Activated CD4-positive, alpha-beta T cell treated with anti-CD3 and anti-CD28 coated beads for 1 hour (primary cell): Measurements from ENCODE around the gene KRTAP4-5.
"Not testable (repeated sequence)": the region's sequence is repeated elsewhere in the genome, so short reads cannot be mapped to it uniquely, and the experiment has no call there.

ENCODE experiments used
- DNase-seq: peaks from one replicate; pipeline ENCODE4 v3.0.0-alpha.2; 2020

KRTAP4-5 gene

DNA sequence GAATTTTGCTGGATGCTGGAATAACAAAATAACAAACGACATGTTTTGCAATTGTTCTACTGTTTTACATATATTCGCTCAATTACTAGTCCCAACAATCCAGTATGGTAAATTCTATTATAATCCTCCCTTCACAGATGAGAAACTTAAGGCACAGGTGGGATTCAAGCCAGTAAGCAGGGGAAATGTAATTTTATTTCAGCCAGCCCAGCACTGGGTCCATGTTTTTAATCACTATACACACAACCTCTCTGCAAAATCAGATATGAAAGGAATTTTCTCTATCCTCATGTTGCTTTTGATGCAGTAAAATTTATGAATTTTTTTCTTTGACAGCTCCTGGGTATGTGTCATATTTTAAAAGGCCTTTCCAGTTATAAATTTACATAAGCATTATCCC is 4.4 kb downstream of the KRTAP4-5 start:
- DNase-seq = no peak

DNA sequence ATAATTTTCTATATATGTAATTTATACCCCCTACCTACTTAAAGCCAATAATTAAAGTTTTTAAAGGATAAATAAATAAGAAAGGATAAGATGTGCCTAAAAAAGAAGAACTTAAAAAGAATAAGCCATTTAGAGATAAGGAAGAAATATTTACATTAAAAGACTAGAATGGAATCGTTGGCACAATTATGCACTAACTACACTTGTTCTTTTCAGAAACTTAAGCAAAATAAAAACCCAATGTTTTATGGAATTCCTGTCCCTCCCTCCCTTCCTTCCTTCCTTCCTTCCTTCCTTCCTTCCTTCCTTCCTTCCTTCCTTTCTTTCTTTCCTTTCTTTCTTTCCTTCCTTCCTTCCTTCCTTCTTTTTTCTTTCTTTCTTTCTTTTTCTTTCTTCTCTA is 4.8 kb downstream of the KRTAP4-5 start:
- no peak for DNase-seq

GRCh38 chr17:41141361-41141760 is 8.3 kb downstream of the KRTAP4-5 start:
- no peak for DNase-seq

- no peak for DNase-seq
These were observed 9.1 kb downstream of the KRTAP4-5 start, which contains the start of gene KRTAP4-6 for GRCh38 chr17:41140360-41141131. TSS of gene KRTAP4-6 (minus strand) at chr17:41140544. CDS start at chr17:41140487, 57 bp downstream.

GRCh38 chr17:41139865-41140264 is 9.8 kb downstream of the KRTAP4-5 start:
- not testable (repeated sequence) for DNase-seq

DNA sequence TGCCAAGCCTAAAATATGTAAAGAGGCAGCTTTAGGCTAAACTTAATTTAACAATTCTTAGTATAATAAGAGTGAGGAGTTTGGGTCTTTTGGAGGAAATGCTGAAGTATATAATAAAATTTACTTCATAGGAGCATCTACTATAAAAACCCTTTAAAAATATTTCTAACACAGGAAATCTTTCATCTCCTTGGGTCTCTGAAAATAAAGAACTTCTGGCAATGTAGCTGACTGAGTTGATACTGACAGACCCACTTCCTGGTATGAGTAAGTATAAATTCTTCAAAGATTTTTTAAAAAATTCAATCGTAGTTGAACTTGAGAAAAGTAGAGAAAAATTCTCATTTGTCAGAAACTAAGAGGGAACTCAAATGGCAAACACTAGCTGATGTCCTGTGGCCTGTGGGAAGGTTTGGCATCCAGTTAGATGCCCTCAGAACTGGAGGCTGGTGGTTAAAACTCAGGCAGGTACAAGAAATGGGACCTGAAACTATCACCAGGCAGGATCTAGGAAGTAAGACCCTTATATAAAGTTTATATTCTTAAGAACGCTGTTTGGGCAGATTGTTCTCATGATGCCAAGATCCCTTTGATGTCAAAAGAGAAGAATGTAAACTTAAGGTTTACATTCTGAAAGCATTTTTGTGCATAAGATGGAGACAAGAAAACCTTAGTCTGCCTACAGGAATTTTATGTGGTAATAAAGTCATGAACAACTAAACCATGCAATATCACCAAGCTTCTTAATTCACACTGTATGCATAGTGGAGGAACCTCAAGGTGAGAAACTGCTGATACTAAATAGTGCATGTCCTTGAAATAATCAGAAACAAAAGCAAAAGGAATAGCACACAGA is 15.5 kb downstream of the KRTAP4-5 start:
- DNase-seq = no peak

- DNase-seq = no peak
These were observed 17.6 kb downstream of the KRTAP4-5 start for GRCh38 chr17:41131979-41132378.

DNA sequence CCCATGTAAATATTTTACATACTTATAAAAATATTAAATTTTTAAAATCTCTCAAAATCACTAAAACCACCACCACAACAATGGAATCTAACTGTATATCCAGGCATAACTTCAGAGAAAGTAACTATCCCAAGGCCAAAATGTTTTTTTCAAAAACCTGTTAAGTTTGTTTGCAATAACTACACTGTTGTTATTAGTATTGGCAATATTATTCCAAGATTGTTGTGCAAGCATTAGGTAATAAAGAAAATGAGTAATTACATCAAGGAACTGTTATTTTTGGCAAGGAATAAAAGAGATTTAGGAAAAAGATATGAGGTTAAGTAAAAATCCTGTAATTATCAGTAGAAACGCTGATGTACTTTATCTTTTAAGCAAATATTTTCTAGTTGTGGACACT is 22.3 kb downstream of the KRTAP4-5 start:
- no peak for DNase-seq

- DNase-seq = no peak
These were observed 23.2 kb downstream of the KRTAP4-5 start for GRCh38 chr17:41126412-41126811.

DNA sequence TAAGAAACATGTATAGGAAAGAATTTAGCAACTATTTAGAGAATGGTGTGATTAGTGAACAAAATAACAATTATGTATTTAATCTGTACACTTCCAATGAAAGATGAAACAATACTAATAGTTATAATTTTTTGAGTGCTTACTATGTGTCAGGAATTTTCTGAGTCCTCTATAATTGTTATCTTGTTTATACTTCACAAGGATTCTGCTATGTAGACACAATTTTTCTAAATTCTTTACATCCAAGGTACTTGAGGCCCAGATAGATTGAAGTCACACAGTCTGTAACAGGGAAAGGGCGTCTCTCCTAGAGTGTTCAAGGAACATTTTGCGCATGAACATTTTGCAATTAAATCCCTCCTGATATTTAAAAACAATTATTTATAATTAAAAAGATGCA is 24.6 kb downstream of the KRTAP4-5 start:
- no peak for DNase-seq

DNA sequence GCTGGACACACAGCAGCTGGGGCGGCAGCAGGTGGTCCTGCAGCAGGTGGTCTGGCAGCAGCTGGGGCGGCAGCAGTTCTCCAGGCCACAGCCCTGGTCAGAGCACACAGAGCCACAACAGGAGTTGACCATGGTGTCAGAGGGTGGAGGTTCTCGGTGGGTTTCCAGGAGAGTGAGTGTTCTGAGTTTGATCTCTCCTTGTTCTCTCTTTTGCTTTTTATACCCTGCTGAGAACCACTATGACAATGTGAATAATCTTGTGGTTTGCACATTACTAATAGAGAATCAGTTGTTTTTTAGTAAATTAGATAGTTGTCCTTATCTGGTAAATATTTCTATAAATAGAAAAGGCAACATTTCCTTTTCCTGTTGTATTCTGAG is 25.6 kb downstream of the KRTAP4-5 start, which contains the start of gene KRTAP4-12:
Gene KRTAP4-12, minus strand, starts transcription at position 192 of the 381 bp plus-strand sequence. Its CDS starts 60 bp downstream, at position 132.
- not testable (repeated sequence) for DNase-seq

DNA sequence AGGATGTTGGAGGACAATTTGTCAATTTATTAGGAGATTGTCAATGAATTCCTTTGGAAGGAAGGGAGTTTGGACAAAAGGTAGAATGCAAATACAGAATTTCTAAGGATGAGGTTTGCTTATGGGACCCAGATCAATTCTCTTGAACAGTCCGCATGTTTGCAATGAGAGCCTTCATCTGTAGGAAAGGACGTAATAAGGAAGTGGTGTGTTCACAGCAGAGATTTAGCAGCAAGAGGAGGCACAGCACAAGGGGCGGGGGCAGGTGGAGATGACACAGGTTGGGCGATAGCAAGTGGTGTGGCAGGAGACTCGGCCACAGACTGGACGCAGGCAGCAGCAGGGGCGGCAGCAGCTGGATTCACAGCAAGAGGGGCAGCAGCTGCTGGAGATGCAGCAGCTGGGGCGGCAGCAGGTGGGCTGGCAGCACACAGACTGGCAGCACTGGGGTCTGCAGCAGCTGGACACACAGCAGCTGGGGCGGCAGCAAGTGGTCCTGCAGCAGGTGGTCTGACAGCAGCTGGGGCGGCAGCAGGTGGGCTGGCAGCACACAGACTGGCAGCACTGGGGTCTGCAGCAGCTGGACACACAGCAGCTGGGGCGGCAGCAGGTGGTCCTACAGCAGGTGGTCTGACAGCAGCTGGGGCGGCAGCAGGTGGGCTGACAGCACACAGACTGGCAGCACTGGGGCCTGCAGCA is 26.2 kb downstream of the KRTAP4-5 start:
- DNase-seq = not testable (repeated sequence)

- DNase-seq = no peak
These were observed 27.9 kb downstream of the KRTAP4-5 start for GRCh38 chr17:41121742-41122141.

GRCh38 chr17:41119696-41120690 is 29.6 kb downstream of the KRTAP4-5 start:
- not testable (repeated sequence) for DNase-seq

DNA sequence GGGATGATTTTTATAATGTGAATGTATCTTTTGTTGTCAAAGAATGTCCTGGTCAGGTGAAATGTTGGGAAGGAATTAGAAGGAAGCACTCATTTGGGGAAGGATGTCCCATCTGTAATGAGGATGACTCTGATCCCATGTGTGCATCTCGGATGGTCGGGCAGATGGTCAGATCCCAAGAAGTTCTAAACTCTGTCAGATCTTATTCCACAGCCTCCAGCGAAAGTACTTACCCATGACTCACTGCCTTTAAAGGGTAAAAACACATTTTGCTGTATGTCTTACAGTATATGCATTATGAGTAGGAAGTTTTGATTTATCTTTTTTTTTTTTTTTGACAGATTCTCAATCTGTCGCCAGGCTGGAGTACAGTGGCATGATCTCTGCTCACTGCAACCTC is 30.9 kb downstream of the KRTAP4-5 start:
- no peak for DNase-seq

GRCh38 chr17:41117846-41118386 is 31.7 kb downstream of the KRTAP4-5 start, which contains the start of gene KRTAP4-11:
TSS of gene KRTAP4-11 (minus strand) at chr17:41118373. CDS start at chr17:41118315, 58 bp downstream.
- DNase-seq = not testable (repeated sequence)

- no peak for DNase-seq
These were observed 33.3 kb downstream of the KRTAP4-5 start for GRCh38 chr17:41116297-41116696.

GRCh38 chr17:41111151-41111885 is 38.3 kb downstream of the KRTAP4-5 start:
- DNase-seq = no peak

DNA sequence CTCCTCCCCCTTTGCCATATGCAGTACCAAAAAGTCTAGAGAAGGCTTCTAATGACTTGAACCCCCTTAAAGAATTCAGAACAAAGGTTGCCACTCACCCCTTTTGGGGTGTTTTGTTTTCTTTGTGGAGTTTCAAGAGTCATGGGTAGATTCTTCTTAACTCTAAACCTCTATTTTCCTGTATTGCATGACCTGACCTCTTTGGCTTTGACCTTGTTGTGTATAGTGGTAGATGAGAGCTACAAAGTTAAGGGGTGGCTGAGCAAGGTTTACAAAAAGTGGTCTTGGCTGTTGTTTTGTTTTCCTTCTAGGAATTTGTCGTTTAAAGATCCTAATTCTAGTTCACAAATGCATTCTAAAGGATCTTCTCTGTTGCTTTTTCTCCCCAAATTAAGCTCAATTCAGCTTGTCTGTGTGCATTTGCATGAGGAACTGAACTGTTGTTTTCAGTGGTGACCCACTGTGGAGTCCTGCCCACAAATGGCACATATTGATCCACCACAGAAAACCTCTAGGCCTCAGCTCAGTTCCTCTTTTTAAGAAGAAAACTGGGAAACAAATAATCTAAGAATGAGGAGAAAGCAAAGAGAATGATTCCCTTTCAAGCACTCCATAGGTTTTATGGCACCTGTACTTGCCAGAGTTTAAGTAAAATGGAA is 40.8 kb downstream of the KRTAP4-5 start:
- DNase-seq = not testable (repeated sequence)

DNA sequence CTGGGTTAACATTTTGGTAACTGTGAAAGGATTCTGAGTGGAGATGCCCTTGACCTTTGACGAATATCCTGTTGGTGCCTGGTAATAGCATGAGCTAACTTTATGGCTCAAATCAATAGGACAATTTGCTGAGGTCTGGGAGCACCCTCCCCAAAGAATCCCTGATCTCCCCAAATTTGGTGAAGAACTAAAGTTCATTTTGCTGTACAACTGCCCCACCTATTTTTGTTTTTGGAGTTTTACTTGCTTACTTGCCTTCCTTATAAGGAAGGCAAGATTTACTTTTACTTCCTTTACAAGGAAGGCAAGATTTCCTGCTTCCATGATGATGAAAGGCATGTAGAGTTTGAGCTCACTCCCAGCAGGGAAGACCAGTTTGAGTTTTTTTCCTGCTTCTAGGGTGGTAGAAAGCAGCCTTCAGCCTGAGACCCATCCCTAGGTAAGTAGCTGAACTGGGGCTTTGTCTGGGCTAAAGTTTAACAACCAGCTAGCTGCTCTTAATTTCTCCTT is 41.6 kb downstream of the KRTAP4-5 start:
- DNase-seq = no peak
